ENCODE results near the gene IMPDH1.

IMPDH1 gene

DNA sequence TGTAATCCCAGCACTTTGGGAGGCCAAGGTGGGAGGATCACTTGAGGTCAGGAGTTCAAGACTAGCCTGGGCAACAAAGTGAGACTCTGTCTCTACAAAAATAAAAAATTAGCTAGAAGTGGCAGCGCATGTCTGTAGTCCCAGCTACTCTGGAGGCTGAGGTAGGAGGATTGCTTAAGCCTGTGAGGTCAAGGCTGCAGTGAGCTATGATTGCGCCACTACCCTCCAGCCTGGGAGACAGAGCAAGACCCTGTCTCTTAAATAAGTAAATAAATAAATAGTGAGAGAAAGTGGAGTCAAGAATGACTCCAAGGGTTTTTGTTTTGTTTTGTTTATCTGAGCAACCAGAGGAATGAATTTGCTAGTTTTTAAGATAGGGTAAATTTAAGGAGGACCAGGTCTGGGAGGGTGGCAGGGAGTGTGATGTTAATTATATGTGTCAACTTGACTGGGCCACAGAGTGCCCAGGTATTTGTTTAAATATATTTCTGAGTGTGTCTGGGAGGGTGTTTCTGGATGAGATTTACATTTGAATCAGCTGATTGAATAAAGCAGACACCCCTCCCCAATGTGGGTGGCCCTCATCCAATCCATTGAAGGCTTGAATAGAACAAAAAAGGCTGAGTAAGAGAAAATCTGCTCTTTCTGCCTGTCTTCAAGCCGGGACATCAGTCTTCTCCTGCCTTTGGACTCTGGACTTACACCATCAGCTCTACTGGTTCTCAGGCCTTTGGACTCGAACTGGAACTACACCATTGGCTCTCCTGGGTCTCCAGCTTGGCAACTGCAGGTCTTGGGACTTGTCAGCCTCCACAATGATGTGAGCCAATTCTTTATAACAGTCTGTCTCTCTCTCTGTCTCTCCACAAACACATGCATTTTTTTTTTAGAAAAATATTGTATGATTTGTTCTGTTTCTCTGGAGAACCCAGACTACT lies 23.5 kb downstream of the IMPDH1 start:
- no peak for DNase-seq

DNA sequence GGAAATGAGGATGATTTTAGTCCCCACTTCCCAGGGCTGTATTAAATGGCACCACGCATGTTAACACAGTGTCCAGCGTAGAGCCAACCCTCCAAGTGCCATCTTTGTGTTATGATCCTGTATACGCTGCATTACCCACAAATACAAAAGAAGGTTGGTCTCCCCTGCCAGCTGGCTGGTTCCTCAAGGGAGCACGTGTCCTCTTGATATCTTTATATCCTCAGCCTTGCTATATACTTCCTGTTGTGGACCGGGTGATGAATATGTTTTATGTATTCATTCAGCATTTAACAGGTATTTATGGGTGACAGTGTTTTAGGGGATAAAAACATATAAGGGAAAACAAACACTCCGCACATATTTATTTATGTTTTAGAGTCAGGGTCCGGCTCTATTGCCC lies 25.1 kb downstream of the IMPDH1 start:
- no peak for DNase-seq

DNA sequence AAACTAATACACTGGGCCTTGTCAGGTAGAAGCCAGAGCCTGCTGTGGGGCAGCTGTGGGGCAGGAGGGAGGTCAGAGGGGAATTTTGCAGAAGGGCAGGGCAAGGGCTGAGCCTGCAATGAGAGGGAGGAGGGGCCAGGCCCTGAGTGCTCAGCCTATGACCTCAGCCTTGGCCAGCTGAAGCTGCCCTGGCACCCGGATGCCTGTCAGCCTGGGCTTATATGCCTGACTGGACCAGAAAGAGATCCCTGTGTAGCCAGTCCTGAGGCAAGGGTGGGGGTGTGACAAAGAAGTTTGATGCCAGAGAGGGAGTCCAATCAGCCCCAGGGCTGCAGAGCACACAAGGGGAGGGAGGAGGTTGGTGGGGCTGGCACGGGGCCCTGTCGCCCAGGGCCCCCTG lies 26.0 kb downstream of the IMPDH1 start:
- DNase-seq: no peak

DNA sequence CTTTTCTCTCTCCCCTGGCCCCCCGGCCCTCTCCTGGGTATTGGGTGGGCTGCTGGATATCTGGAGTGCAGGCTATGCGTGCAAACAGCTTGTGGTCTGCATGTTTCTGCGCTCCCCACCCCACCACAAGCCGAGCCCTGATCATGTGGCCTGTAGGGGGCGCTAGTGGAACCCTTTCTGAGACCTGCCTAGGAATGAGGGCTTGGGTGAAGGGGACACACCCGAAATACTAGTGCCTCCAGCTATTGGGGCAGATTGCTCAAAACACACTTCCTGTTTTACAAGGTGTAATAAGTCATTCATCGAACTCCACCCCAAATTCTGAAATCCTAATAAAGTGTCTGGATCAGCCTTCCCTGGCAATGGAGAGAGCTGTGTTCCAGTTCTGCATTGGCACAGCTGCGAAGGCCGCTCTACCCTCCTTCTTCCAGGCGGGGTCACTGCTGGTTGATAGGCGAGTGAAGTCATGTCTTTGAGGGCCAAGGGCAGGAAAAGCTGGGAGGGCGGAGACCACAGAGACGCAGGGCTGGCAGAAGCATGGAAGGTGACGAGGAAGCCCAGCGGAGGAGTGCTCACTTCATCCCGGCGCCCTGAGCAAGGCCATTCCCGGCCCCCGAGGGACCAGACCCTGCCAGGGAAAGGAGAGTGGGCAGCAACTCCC lies 28.5 kb downstream of the IMPDH1 start:
- DNase-seq: no peak

DNA sequence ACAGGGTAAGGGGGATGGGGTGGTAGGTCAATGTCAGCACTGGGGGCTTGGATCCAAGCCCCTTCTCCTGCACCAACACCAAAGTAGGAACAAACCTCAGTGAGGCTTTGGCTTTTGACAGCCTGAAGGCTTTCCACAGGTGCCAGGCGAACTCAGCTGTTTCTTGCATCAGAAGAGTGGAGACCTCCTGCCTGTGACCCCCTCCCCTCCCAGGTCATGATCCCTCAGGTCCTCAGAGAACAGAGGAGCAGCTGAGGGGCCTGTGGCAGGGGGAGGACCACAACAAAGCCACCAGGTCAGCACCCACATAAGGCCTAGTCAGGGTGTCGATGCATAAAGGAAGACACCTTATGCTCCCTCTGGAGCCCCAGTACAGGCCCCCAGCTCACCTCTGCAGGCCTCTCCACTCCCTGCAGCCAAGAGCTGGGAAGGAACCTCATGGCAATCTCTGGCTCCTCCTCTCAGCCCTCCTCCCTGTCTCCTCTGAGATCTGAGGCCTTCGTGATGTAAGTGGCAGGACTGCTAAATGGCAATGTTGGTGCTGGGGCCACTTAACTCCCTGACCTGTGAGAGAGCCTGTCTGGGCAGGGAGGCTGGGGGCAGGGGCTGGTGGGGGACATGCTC lies 29.2 kb downstream of the IMPDH1 start:
- DNase-seq: no peak

DNA sequence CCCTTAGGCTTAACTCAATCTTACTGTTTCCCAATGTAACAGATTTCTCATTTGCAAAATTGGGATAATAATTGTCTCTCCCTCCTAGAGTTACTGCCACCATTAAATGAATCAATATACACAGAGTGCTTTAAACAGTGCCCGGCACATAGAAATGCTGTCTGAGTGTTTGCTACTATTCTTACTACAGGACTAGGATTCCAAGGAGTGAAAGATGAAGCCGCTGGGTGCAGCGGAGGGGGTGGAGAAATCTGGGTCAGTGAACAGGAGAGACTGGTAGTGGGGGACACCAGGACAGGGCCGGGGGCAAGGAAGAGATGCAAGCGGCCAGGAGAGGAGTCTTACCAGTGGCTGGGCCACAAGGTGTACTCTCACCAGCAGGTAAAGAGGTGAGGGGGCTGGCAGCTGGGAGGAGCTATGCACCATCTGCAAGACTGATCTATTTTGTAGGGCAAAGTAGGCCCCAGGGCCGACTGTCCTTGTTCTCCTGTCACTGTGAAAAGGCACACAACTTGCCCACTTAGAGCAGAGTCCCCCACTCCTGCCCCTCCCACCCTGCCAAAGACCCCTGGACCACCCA lies 29.8 kb downstream of the IMPDH1 start:
- DNase-seq: no peak

DNA sequence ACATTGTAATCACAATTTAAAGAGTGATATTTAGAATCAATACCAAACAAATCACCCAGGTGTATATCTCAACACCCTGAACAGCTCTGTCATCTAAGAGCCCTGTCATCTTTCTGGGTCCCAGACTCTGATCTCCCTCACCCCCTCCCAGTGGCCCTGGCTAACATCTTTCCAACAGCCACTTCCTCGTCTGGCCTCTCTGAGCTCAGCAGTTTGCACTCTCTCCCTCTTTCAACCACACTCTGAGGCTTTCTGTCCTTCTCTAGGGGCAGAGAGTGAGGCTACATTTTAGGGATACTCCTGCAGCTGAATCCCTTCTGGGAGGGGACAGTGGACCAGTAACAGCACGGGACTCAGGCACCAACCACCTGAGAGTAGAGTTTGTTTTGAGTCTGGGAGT lies 31.1 kb downstream of the IMPDH1 start:
- DNase-seq: no peak

DNA sequence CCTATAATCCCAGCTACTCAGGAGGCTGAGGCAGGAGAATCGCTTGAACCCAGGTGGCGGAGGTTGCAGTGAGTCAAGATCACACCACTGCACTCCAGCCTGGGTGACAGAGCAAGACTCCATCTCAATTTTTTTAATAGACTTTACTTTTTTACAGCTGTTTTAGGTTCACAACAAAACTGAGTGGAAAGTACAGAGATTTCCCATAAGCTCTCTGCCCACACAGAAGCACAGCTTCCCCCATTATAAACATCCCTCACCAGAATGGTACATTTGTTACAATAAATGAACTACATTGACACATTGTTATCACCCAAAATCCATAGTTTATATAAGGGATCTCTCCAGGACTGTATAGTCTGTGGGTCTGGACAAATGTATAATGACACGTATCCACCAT lies 33.7 kb downstream of the IMPDH1 start:
- DNase-seq: no peak

DNA sequence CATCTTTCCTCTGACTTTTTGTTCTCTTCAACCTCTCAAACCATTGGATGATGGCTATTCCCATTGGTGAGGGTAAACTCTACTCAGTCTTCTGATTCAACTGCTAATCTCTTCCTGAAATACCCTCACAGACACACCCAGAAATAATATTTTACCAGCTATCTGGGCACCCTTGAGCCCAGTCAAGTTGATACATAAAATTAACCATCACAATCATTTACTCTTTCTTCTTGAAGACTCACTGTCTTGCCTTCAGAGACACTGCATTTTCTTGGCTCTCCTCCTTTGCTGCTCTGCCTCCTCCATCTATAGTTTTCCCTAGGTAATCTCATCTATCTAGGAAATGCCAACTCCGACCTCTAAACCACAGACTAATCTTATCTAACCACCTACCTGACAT lies 35.7 kb downstream of the IMPDH1 start:
- DNase-seq: no peak

DNA sequence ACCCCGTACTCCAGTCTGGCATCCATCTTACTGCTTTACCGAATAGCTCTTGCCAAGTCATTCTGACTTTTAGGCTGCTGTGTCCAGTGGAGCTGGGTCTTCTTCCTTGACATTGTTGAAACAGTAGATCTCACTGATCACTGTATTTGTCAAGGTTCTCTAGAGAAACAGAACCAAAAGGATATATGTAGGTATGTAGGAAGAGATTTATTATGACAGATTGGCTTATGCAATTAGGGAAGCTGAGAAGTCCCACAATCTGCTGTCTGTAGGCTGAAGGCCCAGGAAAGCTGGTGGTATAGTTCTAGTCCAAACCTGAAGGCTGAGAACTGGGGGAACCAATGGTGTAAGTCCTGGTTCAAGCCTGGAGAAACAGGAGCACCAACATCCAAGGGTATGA lies 36.2 kb downstream of the IMPDH1 start:
- DNase-seq: no peak

DNA sequence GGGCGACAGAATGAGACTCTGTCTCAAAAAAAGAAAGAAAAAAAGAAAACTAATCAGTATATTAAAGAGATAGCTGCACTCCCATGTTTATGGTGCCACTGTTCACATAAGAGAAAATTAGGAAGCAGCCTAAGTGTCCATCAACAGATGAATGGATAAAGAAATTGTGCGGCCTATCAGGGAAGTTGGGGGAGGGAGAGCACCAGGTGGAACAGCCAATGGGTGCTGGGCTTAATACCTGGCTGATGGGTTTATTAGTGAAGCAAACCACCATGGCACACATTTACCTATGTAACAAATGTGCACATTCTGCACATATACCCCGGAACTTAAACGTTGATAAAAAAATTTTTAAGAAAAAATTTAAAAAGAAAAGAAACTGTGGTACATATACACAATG lies 39.3 kb downstream of the IMPDH1 start:
- no peak for DNase-seq

DNA sequence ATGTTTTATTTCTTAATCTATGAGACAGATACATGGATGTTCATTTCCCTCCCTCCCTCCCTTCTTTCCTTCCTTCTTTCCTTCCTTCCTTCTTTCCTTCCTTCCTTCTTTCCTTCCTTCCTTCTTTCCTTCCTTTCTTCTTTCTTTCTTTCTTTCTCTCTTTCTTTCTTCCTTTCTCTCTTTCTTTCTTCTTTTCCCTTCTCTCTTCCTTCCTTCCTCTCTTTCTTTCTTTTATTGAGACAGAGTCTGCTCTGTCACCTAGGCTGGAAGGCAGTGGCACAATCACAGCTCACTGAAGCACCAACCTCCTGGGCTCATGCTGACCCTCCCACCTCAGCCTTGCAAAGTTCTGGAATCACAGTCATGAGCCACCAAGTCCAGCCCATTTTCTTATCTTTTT lies 42.8 kb downstream of the IMPDH1 start:
- DNase-seq: no peak

DNA sequence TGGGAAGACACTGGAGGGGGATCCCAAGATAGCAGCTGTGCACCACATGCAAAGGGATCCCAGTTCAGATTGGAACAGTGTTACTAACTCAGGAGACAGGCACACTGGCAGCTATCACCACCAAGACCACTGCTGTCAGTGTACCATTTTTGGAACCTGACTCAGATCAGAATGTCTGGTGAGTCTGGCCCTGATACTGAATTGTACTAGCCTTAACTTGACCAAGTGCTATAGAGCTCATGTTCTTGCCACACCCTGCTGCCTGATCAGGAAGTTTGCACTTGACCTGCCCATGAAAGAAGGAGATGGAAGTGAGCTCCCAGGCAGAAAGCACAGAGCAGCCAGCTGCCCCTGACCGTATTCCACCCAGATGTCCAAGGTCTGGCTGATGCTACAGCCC lies 43.5 kb downstream of the IMPDH1 start:
- no peak for DNase-seq

DNA sequence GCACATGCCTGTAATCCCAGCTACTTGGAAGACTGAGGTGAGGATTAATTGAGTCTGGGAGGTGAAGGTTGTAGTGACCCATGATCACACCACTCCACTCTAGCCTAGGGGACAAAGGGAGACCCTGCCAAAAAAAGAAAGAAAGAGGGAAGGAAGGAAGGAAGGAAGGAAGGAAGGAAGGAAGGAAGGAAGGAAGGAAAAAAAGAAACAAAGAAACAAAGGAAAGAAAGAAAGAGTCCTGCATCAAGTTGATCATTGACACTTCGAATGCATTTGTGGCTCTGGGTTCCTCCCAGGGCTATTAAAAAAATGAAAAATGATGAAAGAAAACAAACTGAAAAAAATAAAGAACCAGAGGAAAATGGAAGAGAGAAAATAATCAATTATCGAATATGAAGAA lies 44.4 kb downstream of the IMPDH1 start:
- no peak for DNase-seq

DNA sequence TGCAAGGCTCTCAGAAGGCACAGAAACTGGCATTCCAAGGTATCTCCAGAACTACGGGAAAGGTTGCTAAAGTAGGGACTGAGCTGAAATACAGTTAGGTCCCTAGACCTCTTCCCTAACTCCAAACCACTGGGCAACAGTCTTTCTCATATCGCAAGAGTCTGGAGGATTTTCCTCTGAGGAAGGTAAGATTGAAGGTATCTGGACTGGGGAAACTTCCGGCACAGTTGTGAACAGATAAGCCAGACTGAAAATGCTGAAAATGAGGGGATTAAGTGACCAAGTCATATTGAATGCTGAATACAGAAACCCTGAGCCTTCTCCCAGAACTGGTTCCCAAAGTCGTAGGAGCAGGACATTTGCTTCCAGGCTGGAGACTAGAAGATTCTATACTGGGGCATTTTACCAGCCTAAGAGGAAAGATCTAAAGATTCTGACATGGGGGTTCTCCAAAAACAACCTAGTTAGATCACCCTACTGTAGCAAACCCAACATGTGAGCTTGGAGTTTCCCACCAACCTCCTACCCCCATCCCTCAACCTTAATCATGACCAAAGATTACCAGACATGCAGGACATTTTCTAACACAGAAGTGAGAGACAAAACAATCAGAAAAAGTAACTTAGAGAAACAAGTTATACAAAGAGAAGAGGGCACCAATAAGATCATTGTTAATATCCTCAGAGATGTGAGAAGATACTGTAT lies 45.5 kb downstream of the IMPDH1 start:
- no peak for DNase-seq

DNA sequence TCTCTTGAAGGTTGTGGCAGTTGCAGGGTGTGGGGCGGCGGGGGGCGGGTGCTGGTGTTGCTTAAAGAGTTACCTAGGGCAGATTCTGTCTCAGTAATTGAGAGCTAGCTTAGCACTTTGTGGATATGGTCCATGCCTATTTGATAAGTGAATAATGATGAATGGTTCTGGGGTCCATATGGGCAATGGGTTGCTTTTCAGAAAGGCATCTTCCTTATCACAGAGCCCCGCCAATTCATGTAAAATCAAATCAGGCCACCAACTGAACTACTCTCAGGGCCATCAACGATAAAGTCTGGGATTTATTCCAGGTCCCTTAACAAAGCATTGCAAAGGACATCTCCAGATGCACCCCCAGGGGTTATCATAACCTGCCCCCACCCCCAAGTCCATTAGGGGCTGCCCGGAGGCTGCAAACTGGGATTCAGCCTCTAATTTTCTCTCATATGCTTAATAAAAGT lies 46.5 kb downstream of the IMPDH1 start:
- no peak for DNase-seq

DNA sequence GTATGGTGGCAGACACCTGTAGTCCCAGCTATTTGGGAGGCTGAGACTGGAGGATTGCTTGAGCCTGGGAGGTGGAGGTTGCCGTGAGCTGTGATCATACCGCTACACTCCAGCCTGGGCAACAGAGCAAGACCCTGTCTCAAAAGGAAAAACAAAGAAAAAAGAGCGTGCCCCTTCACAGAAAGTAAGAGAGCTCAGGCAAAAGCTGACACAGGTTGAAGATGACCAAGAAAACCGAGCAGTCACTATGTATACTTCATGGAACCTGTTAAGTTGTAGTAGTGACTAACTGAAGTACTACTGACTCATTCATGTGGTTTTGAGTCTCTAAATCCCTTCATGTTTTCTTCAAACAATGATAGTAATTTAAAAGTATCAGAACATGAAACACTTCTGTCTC lies 47.1 kb downstream of the IMPDH1 start:
- DNase-seq: no peak

DNA sequence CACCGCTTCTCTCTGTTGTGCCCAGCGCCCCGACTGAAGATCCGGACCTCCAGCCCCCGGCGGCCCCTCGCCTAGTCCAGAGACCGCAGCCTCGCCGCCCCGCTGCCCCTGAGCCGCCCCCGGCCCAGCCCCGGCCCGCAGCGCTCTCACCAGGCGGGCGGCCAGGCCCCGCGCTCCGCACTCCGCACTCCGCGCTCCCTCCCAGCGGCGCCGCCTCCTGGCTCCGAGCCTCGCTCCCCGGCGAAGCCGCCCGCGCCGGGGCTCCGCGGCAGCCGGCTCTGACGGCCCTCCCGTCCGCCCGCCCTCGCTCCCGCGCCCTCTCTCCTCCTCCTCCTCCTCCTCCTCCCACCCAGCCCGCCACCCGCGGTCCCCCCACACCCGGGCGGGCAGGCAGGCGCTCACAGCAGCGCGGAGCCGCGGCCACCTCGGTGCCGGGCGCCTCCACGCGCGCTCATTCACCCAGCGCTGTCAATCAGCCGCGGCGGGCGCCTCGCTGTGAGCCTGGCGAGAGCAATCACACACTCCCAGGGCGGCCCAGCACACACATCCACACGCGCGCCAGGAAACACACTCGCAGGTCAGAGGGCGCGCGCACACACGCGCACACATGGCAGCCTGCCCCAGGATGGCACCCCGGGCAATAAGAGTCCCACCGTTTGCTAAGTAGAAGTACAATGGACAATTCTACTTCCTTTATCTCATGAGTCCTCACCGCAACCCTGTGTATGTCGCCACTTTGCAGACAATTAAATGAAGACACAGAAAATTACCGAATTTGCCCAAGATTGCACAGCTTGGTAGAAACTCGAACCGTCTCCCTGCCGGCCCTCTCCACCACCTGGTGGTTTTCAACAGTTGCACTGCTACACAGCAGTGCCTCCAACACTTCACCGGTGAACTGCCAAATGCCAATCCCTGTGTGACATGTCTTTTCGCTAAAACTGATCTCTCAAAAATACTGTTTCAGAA lies 48.1 kb downstream of the IMPDH1 start, which contains the start of gene PRRT4:
PRRT4 (minus strand) TSS at position 280 of the 969 bp plus-strand sequence.
- DNase-seq: no peak

DNA sequence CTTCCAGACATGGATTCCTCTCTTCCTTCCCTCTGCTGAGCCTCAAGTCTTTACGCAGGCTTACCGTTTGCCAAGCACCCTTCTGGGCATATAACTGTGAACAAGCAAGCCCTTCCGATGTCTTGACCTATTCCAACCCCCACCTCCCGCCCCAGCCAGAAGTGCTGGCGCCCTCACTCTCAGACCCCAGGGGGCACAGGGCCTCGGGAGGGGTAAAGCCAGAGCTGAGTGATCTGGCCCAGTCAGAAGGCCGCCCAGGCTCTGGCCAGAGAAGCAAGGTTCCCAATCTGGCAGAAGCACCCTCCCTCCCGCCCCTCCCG lies 49.5 kb downstream of the IMPDH1 start:
- no peak for DNase-seq

DNA sequence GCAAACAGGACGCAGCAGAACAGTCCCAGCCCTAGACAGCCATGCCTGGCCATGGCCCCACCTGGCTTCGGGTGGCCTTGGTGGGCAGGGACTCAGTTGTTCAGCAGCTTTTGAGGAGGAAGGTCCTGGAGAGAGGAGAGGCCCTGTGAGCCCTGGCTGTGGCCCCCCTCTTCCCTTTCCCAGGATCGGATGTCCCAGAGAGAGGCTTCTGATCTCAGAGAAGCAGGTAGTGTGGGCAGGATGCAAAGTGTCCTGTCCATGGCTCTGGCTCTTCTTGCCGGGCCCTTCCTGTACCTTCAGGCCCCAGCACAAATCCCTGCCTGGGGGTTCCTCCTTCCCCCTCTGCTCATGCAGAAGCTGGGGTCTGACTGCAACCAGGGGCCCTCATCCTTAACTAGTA lies 49.8 kb downstream of the IMPDH1 start:
- DNase-seq: no peak

DNA sequence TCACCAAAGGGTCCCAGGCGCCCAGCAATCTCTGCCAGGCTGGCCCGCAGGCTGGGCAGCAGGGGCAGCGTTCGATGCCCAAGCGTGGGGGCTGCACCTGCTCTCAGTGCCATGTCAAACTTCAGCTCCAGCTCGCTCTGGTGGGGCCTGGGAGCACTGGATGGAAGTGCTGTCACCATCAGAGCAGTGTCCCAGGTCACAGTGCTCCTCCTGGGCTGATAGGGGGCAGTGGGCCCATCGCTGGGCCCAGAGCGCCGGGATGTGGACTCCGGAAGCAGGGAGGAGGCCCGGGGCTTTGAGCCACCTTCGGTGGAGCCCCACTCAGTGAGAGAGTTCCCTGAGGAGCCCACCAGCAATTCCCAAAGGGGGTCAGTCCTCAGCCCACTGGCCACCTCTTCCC lies 50.4 kb downstream of the IMPDH1 start:
- no peak for DNase-seq

DNA sequence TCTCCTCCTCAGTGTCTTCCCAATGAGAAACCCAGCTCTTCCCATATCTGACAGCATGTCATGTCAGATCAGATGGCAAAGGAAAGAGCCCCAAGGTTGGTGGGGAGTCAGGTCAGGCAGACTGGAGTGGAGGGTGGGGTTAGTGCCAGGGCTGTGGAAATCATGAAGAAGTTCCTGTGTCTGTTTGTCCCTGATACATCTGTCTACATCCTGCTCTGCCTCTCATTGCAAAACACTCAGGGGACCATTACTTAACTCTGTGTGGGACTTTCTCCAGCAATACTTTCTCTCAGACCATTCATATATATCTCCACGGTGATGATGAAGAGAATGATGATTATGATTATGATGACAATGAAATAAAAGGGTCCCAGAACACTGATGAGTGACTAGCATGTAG lies 51.5 kb downstream of the IMPDH1 start:
- DNase-seq: no peak

All from NCI-H2081 treated with DMSO at 0.1 percent for 48 hours (cell line).